Anterior cingulate cortex (tissue), 58 donors: Measurements from ENCODE around the gene ANKRD31.
"Not testable (repeated sequence)": the region's sequence is repeated elsewhere in the genome, so short reads cannot be mapped to it uniquely, and the experiment has no call there.

ENCODE experiments used
- DNase-seq, 58 donors: peaks; one replicate each; lab custom pipeline; 2025; lab: John Stamatoyannopoulos, UW

The ANKRD31 gene

DNA sequence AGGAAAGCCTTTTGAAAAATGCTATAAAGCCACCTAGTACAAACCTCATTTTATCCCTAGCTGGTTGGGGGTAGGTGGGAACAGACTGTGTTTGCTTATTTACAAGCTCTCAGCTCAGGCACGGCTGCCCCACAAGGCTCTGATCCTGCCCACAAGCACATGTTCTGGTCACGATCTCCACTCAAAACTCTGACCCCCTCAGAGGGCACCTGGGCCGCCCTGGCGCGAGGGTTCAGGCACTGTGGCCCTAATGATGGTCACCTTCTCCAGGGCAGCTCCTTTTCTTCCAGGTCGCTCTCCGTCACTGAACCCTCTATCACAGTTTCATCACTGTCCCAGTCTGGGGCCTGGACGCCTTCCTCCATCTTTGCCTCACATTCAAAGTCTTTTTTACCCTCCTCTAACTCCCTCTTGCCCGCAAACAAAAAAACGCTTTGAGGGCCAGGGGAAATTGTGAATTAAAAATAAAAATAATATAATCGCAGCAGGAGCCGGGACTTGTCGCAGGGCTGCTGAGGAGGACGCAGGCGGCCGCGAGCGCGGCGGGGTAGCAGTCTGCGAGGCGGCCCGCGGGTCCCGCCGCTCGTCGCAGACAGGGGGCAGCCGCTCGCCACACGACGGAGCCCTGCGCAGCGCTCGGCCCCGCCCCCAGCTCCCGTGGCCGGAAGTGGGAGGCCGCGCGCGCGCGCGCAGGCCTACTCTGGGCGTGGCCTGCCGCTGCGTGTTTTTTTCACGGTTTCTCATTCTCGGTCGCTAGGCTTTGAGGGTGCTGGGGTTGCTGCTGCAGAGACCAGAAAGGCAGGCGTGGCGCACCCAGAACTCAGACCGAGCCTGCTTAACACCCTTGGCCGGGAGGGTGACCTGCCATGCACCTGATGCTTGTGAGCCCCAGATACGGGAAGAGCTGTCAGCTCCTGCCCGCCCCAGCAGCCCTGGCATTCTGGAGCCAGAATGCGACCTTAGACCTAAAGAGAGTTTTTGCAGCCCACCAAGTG is at the start of gene ANKRD31:
Gene ANKRD31, minus strand, starts transcription at position 557 of the 995 bp plus-strand sequence. Its CDS starts 192 bp downstream, at position 365.
- DNase-seq, result peak in 57 of 58 donors; percentile 28 to 89 (median 80)

DNA sequence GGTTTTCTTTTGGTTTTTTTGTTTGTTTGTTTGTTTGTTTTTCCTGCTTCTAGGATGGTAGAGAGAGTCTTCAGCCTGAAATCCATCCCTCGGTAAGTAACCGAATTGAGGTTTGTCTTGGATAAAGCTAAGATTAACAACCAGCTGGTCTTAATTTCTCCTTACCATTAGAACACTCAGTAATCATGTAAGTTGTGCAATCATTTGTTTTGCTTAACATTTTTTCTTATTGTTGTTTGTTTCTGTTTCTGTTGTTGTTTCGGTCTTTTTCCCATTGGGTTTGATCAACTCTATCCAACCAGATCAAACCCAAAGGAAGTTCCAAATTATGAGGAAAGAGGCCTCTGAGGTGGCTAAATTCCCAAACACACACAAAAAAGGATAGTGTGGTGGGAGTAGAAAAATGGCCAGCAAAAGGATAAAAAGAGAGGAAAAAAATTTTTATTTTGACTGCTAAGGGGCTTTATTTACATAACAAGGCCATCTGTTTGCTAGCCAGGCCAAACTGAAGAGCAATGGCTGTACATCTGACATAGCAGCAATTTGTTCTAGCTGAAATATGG is 49.6 kb upstream of the ANKRD31 start:
- DNase-seq, result no peak

GRCh38 chr5:75282581-75282980 is 45.9 kb upstream of the ANKRD31 start:
- no peak for DNase-seq

DNA sequence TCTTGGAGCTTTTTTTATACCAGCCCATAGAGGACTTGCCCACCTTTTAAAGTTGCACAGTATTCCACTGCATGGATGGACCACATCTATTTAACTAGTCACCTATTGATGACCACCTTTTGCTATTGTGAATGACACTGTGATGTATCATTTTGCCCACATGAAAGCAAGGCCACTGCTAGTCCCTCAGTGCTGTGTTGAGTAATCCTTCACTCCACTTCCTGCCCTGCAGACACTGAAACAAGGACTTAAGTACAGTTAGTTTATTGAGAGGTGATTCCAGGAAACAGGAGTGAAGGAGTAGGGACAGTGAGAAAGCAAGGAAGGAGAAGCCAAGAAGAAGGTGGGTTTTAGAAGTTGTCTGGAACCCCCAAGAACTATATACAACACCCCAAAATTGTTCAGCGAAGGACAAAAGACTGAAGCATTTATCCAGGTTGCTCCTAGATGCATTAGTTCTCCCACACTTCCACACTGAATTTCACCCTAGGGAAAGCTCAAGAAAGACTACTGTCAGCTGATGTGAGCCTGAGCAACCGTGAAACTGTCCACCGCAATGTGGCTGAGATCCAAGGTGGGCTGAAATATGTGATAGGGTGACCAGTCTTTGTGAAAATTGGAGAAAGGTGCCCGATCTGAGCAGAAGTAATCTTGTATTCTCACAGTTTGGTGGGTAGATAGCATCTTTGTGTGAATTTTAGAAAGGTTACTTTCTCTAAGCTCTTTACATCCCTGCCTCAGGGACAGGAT is 45.2 kb upstream of the ANKRD31 start:
- no peak for DNase-seq

DNA sequence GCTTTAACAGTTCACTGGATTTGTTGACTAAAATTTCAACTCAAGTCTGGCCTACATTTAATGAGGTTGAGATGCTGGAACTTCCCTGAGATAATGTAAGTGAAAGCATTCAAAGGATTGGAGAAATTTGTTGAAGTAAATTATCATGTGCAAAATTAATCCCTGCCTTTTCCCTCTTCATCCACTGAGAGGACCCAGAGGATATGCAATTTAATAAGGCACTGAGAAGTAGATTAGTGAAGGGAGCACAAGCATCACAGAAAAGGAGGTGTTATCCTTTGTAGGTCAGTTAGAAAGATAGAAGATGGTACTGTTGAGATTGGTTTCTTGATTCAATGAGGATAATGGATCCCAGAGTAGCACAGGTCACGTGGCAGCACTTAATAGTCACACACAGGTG is 42.6 kb upstream of the ANKRD31 start:
- DNase-seq, result no peak

GRCh38 chr5:75277463-75277862 is 40.8 kb upstream of the ANKRD31 start:
- no peak for DNase-seq

DNA sequence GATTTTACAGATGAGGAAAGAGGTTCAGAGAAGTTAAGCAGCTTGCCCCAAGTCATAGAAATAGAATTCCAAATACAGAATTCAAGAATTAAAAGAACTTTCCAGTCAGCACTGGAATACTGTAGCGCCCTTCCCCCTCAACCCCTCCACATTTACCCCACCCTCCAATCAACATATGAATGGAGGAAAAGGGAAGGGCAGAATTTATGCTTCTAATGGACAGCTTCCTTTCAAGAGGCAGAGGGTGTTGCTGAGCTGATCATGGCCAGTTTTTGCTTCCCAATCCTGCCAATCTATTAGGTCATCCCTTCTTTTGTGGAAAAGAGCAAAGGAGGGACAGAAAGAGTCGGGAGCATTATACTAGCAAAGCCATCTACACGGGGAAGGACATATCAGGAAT is 39.1 kb upstream of the ANKRD31 start:
- no peak for DNase-seq

- no peak for DNase-seq
These were observed 38.5 kb upstream of the ANKRD31 start for GRCh38 chr5:75275147-75275546.

DNA sequence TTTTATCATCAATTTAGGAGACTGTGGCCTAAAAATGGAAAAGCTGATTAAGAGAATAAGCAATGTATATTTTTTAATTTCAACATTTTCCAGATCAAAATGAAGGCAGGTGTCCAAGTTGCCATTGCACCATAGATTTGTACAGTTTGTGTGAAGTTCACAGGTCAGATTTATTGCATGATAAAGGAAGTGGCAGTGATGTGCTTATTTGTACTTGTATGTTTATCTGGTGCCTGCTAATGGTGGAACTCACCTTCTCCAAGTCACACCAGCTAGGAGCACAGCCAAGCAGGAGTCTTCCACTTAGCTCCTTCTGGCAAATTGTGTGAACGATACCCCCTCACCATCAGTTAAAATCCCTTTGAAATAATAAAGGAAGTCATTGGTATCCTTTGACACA is 37.8 kb upstream of the ANKRD31 start:
- DNase-seq, result no peak

- DNase-seq, result not testable (repeated sequence)
These were observed 33.9 kb upstream of the ANKRD31 start for GRCh38 chr5:75270605-75271004.

DNA sequence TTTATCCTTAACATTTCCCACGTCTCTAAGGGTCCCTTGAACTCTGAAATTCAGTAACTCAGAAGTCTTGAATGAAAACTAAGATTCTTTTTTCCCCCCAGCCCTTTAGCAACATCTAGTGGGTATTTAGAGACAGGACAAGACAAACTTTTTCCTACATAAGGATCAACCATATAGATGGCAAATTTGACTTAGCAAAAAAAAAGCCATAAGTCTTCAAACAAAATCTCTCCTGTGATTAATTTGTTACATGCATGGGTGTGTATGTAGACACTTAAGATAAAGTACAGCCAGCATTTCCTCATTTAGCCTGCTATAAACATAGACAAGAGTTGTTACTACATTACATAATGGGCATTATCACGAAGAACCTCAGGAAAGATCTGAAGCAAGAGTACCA is 29.1 kb upstream of the ANKRD31 start:
- DNase-seq, result peak in 1 of 58 donors; percentile 8

GRCh38 chr5:75262271-75262670 is 25.6 kb upstream of the ANKRD31 start:
- DNase-seq, result no peak

GRCh38 chr5:75260708-75261107 is 24.0 kb upstream of the ANKRD31 start:
- no peak for DNase-seq

DNA sequence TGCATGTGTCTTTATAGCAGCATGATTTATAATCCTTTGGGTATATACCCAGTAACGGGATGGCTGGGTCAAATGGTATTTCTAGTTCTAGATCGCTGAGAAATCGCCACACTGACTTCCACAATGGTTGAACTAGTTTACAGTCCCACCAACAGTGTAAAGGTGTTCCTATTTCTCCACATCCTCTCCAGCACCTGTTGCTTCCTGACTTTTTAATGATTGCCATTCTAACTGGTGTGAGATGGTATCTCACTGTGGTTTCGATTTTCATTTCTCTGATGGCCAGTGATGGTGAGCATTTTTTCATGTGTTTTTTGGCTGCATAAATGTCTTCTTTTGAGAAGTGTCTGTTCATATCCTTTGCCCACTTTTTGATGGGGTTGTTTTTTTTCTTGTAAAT is 13.8 kb upstream of the ANKRD31 start:
- DNase-seq, result not testable (repeated sequence)

DNA sequence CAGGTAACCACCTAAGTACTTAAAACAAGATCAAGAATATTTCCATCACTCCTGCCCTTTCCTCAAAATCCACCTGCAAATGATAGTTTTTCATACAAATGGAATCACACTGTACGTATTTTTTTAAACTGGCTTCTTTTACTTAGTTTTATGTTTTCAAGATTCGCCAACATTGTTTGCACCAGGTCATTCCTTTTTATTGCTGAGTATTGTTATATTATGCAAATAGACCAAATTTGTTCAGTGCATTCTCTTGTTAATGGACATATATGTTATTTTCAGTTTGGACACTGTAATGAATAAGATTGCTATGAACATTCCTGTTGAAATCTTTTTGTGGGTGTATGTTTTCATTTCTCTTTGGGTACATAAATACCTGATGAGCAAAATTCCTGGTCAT is 8.3 kb upstream of the ANKRD31 start:
- DNase-seq, result no peak

GRCh38 chr5:75243510-75243909 is 6.8 kb upstream of the ANKRD31 start:
- DNase-seq, result no peak

DNA sequence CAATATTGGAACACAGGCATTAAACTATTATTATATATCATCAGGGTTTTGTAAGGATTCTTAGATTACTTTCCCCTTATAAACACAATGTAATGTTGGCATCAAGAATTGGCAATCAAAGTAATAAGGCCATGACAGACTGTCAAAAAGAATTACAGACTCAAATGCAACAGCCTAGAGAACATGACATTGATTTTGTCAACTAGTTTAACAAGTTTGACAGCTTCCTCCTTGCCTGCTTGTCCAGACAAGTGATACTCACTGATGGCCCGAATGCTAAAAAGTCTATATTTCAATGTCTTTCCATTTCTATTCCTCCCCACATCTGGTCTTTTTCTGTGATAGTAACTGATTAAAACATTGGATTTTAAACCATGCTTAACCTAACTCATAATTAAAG is 6.4 kb upstream of the ANKRD31 start:
- no peak for DNase-seq

GRCh38 chr5:75242067-75242466 is 5.4 kb upstream of the ANKRD31 start:
- no peak for DNase-seq

DNA sequence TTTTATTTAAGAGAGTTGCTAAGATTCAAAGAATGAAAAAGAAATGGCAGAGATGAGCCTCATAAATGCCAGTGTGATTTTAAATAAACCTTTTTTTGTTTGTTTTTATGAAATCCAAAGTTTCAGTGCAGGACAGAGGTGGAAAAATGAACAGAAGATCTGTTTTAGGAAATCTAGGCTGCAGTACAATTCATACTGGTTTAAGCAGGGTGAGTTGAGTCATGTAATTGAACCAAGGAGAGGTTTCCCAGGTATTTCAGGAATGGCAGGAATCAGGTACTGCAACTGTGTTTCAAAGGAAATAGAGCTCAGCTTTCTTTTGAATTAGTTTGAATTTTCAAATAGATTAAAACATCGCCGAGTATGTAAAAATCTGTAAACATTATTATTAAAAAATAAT is 3.0 kb upstream of the ANKRD31 start:
- no peak for DNase-seq

- no peak for DNase-seq
These were observed 967 bp downstream of the ANKRD31 start for GRCh38 chr5:75235711-75236110.

DNA sequence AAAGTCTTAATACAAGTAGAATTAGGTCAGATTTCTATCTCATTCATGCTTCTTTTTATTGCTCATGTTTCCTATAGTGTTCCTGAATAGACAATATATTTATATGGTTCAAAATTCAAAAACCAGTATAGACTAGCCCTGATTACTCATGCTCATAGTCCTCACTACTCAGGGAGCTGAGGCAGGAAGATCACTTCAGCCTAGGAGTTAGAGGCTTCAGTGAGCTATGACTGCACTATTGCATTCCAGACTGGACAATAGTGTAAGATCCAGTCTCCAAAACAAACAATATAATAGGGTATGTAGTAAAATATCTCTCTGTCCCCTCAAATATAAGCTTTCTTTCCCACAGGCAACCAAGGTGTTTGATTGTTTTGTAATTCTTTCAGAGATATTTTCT is 2.4 kb downstream of the ANKRD31 start:
- no peak for DNase-seq
